Erythroblast (primary cell): ENCODE data around the gene TNFSF8.

Source experiments
- GATA1 ChIP-seq: IDR thresholded peaks from 2 replicates; pipeline ENCODE4 v1.6.1; 2011; ENCODE audit warnings: low read depth, mild to moderate bottlenecking, control low read depth, low read length, moderate library complexity
- POLR2A ChIP-seq: IDR thresholded peaks from 2 replicates; pipeline ENCODE4 v1.6.1; 2011; ENCODE audit warnings: mild to moderate bottlenecking, low read length

DNA sequence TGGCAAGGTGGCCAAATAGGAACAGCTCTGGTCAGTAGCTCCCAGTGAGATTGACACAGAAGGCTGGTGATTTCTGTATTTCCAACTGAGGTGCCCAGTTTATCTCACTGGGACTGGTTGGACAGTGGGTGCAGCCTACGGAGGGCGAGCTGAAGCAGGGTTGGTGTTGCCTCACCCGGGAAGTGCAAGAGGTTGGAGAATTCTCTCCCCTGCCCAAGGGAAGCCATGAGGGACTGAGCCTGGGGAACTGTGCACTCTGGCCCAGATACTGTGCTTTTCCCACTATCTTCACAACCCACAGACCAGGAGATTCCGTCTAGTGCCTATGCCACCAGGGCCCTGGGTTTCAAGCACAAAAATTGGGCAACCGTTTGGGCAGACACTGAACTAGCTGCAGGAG, 61.0 kb downstream of the TNFSF8 start:
- TF ChIP-seq POLR2A (no peak), GATA1 (no peak)
